K562 (cell line): ENCODE results near the gene AKNA.

ENCODE experiments used
- EZH2 ChIP-seq: IDR thresholded peaks from 2 replicates; pipeline ENCODE4 v1.6.1; 2012; ENCODE audit warnings: low read depth, mild to moderate bottlenecking, inconsistent platforms, low read length, borderline replicate concordance
- ZNF274 ChIP-seq: IDR thresholded peaks from 2 replicates; pipeline ENCODE4 v1.6.1; 2011; ENCODE audit warnings: low read depth, mild to moderate bottlenecking, low read length, moderate library complexity, borderline replicate concordance
- ZNF41 ChIP-seq: fragments of 250-450 bp; sonication (Bioruptor Pico); conservative IDR thresholded peaks from 2 replicates; pipeline ENCODE4 v1.4.0; 2020; ENCODE audit warnings: mild to moderate bottlenecking

GRCh38 chr9:114318416-114318815 is 69.4 kb downstream of the AKNA start:
- TF ChIP-seq ZNF274 (no peak), EZH2 (no peak), ZNF41 (no peak)
